Measurements from ENCODE around the gene RBBP4.
A peak's percentile ranks its signal among the peaks of the same experiment; 100 is the strongest.
"Not testable (repeated sequence)": the region's sequence is repeated elsewhere in the genome, so short reads cannot be mapped to it uniquely, and the experiment has no call there.

The RBBP4 gene

DNA sequence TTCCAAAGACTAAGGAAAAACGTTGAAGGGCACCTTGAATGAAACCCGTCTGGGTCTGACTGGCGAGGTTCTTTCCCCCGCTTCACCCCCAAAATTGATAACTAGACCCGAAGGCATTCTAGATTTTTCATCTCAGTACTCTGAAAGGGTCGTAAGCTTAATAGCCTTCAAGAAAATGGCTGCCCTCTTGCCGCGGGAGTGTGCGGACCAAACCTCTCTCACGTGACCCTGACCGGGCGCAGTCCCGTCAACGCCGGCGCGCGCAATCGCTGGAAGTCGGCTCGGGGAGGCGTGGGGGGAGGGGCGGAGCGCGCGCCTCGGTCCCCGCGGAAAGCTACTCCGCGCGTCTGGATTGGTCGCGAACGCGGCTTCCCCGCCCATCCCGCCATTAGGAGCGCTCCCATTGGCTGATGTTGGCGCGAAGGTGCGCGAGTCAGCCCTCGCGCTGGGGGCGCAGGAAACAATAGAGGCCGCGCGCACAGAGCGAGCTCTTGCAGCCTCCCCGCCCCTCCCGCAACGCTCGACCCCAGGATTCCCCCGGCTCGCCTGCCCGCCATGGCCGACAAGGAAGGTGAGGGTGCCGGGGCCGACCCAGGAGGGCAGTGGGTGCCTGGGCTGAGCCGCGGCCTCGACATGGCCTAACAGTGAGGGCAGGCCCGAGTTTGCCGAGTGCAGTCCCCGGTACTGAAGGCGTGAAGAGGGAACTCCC lies at the start of gene RBBP4:
Gene RBBP4 (plus strand): TSS at position 457 of the 709 bp plus-strand sequence. CDS start 99 bp downstream, at position 556.
- DNase-seq, result peak; percentile 94

- no peak for DNase-seq
These were observed 45.1 kb upstream of the RBBP4 start for GRCh38 chr1:32605711-32606424.

DNA sequence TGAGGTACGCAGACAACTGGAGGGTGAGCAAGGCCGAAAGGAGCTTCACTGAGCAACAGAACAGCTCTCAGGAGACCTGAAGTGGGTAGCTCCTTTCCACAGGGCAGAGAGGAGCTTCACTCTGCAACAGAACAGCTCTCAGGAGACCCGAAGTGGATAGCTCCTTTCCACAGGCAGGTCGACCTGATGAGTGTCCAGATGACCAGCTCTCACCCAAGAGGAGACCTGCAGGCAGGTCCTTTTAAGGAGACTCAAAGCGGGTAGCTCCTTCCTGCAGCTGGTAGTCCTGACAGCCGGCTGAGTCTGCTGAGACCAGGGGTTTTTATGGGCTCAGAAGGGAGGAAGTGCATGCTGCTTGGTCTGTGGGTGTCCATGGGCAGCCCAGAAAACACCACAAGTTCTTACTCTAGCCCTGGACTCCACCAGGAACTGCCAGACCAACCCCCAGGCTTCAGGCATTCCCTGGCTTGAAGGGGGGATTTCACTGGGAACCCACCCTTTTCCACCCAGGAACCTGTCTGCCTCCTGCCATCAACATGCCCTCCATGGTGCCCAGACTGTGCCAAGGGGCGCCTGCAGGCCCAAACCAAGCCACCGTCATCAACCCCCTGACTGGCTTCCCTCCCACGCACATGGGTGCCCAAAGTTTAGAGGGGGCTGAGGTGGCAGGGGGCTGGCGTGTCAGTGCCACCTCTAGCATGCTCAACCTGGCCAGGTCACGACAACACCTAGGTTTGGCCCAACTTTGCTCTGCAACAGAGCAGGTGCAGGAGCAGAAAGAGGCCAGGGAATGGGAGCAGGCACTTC lies 44.2 kb upstream of the RBBP4 start:
- DNase-seq, result no peak

DNA sequence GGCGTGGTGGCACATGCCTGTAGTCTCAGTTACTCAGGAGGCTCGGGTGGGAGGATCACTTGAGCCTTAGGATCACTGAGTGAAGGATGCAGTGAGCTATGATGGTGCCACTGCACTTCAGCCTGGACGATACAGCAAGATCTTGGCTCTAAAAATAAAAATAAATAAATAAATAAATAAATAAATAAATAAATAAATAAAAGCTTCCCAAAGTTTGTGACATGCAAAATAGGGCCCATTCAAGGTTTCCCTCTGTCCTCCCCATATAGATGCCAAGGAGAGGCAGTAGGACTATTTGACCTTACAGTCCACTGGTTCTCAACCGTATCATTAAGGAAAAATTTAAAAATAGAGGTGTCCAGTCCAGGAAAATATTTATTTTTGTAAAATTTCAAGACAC lies 41.8 kb upstream of the RBBP4 start:
- DNase-seq, result no peak

- DNase-seq, result no peak
These were observed 39.2 kb upstream of the RBBP4 start for GRCh38 chr1:32611859-32612188.

DNA sequence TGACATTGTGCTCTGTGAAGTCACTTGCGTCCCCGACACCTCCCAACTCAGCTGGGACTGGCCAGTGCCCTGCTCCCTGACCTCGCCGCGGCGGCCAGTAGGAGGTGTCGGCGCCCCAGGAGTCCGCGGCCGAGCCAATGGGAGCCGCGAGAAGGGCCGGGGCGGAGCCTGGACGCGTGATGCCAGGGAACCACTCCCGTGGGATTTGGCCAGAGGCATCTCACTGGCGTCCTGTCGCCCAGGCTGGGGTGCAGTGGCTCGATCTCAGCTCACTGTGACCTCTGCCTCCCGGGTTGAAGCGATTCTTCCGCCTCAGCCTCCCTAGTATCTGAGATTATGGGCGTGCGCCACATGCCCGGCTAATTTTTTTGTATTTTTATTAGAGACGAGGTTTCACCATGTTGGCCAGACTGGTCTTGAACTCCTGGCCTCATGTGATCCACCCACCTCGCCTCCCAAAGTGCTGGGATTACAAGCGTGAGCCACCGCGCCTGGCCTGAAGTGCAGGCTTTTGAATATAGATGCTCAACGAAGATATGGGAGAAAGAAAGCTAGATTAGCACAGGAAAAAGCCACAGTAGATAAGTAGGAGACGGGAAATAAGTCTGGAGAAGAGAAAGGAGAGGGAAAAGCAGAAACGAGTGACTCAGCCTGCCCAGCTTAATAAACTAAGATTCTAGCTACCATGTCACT lies 38.7 kb upstream of the RBBP4 start:
- peak; percentile 69 for DNase-seq

DNA sequence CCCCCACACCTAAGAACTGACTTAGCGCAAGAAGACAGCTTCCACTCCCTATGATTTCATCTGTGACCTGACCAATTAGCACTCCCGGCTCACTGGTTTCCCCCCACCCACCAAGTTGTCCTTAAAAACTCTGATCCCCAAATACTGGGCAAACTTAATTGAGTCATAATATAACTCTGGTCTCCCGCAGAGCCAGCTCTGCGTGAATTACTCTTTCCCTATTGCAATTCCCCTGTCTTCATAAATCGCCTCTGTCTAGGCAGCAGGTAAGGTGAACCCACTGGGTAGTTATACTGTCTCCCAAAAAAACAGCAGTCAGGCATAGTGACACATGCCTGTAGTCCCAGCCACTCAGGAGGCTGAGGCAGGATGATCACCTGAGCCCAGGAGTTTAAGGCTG lies 37.5 kb upstream of the RBBP4 start:
- DNase-seq, result no peak

DNA sequence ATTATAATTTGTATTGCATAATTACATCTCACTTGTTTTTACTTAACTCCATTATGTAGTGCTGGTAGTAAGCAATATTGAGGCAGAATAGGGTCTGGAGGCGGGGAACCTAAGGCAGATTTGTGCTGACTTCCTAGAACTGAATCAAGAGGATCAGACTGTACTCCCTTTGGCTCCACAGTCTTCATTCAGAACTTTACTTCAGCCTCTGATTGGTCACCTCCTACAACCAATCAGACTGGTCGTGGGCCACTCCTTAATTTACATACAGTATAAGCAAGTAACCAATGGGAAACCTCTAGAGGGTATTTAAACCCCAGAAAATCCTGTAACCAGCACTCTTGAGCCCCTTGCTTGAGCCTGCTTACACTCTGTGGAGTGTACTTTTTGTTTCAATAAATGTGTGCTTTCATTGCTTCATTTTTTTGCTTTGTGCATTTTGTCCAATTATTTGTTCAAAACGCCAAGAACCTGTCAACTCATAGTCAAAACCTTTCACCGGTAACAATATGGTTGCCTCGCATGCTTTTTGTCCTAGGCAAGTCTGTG lies 32.3 kb upstream of the RBBP4 start:
- DNase-seq, result no peak

DNA sequence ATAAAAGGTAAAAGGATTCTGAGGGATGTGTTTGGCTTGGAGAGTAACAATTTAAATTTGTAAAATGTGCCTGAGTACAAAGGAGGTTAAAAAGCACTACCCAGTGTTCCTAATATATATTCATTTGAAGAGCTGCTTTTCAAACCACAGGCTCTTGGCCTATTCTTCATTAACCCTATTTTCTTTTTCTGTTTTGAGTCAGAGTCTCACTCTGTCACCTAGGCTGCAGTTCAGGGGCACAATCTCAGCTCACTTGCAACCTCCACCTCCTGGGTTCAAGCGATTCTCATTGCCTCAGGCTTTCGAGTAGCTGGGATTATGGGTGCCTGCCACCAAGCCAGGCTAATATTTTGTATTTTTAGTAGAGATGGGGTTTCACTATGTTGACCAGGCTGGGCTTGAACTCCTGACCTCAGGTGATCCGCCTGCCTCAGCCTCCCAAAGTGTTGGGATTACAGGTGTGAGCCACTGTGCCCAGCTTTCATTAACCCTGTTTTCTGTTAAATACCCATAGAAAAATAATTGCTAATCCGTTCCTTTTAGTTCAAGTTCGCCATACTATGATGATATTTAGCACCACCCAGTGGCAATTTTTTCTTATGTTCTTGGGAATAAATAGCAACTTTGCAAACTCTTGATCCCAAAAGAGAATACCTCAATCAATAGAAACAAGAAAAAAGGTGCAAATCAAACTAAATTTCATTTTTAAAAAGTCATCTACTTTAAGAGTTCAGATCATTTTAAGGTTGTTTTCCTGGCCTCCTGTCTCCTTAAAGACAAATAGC lies 31.1 kb upstream of the RBBP4 start:
- no peak for DNase-seq

- DNase-seq, result no peak
These were observed 28.8 kb upstream of the RBBP4 start for GRCh38 chr1:32622205-32622604.

GRCh38 chr1:32622806-32623681 lies 28.0 kb upstream of the RBBP4 start:
- DNase-seq, result no peak

DNA sequence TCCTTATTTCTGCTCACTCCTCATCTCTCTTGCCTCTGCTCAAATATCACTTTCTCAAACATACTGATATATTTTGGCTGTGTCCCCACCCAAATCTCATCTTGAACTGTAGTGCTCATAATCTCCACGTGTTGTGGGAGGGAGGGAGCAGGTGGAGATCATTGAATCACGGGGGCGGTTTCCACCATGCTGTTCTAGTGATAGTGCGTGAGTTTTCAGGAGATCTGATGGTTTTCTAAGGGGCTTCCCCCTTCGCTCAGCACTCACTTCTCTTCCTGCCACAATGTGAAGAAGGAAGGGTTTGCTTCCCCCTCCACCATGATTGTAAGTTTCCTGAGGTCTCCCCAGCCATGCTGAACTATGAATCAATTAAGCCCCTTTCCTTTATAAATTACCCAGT lies 27.2 kb upstream of the RBBP4 start:
- no peak for DNase-seq

DNA sequence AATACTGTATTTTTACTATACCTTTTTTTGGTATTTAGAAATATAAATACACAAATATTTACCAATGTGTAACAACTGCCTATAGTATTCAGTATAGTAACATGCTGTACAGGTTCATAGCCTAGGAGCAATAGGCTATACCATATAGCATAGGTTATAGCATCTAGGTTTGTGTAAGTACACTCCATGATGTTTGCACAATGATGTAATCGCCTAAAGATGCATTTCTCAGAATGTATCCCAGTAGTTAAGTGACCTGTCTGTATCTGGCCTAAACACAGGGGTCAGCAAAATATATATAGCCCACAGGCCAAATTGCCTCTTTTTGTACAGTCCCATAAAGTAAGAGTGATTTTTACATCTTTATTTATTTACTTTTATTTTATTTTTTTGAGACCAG lies 24.8 kb upstream of the RBBP4 start:
- no peak for DNase-seq

DNA sequence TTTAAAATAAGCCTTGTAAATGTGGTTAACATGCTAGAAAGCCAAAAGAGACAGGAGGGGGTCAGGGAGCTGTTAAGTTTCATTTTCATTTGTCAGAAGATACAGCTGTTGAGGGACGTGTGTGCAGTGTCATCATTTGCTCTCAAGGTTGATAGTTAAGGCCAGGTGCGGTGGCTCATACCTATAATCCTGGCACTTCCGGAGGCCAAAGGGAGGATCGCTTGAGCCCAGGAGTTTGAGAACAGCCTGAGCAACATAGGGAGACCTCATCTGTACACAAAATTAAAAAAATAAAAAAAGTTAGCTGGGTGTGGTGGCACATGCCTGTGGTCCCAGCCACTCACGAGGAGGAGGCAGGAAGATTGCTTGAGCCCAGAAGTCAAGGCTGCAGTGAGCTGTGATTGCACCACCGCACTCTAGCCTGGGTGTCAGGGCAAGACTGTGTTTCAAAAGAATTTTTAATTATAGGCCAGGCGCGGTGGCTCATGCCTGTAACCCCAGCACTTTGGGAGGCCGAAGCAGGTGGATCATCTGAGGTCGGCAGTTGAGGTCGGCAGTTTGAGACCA lies 23.3 kb upstream of the RBBP4 start:
- no peak for DNase-seq

DNA sequence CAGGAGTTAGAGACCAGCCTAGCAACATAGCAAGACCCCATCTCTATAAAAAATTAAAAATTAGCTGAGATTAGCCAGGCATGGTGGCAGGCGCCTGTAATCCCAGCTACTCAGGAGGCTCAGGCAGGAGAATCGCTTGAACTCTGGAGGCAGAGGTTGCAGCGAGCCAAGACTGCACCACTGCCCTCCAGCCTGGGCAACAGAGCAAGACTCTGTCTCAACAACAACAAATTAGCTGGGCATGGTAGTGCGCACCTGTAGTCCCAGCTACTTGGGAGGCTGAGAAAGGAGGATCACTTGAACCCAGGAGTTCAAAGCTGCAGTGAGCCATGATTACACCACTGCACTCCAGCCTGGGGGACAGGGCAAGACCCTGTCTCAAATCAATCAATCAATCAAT lies 20.8 kb upstream of the RBBP4 start:
- DNase-seq, result not testable (repeated sequence)

- no peak for DNase-seq
These were observed 18.2 kb upstream of the RBBP4 start for GRCh38 chr1:32632829-32633228.

DNA sequence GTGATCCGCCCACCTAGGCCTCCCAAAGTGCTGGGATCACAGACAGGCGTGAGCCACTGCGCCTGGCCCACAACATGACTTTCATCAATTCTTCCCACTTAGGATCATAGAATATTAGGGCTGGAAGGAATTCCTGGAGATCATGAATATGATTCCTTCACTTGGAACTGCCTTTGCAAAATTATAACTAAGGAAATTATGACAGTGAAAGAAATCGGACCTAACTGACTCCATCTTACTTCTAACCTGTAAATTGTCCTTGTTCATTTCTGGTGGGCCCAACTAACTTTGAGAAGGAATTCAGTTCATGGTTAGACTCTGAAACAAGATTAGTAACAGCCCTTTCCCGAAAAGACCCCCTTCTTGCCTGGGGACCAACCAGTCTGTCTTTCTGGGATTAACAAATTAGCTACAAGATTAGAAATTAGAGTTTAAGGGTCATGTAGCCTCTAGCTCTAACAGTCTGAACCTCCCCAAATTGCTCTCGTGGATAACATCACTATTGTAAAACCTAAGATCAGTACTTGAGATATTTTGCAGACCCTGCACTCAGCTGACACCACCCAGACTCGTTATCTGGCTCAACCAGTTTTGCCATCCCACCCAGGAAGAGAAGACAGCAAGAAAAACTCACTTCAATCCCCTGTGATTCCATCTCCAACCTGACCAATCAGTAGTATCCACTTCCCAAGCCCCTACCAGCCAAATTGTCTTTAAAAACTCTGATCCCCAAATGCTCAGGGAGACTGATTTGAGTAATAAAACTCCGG lies 15.3 kb upstream of the RBBP4 start:
- DNase-seq, result no peak

- no peak for DNase-seq
These were observed 13.9 kb upstream of the RBBP4 start for GRCh38 chr1:32636914-32637645.

- DNase-seq, result no peak
These were observed 11.4 kb upstream of the RBBP4 start for GRCh38 chr1:32639489-32640075.

Data from kidney glomerular epithelial cell (primary cell).